DND-41 (cell line): Measurements from ENCODE around the gene NUDT1.

Experiments
- ATAC-seq: fragments of 200-7000 bp; cut with Tn5 transposase; 3 replicates; pipeline ENCODE4 v1.9.1; 2021; ENCODE audit warnings: low read depth; ENCODE audit not compliant: insufficient read depth
- DNase-seq: peaks from one replicate; pipeline ENCODE4 v3.0.0-alpha.2; 2020
- H2AFZ ChIP-seq: 2 replicates; pipeline ENCODE4 v1.6.0; 2012; ENCODE audit warnings: low read depth, low read length
- H3K27ac ChIP-seq: 2 replicates; pipeline ENCODE4 v1.5.1; 2012; ENCODE audit warnings: low read length, inconsistent platforms
- H3K27me3 ChIP-seq: fragments of 200-600 bp; sonication (generic); 2 replicates; pipeline ENCODE4 v1.6.0; 2012; ENCODE audit warnings: low read length, mild to moderate bottlenecking, inconsistent platforms; ENCODE audit not compliant: insufficient read depth, poor library complexity
- H3K36me3 ChIP-seq: 2 replicates; pipeline ENCODE4 v1.5.1; 2012; ENCODE audit warnings: low read length, inconsistent platforms; ENCODE audit not compliant: insufficient read depth
- H3K4me1 ChIP-seq: 2 replicates; pipeline ENCODE4 v1.5.1; 2012; ENCODE audit warnings: mild to moderate bottlenecking, low read length; ENCODE audit not compliant: insufficient read depth
- H3K4me2 ChIP-seq: 2 replicates; pipeline ENCODE4 v1.6.0; 2012; ENCODE audit warnings: mild to moderate bottlenecking, moderate library complexity, low read length, inconsistent platforms; ENCODE audit not compliant: insufficient read depth
- H3K4me3 ChIP-seq, 2 experiments: fragments of 200-600 bp in 1 of 2; shearing (Covaris generic) in 1 of 2; 2 replicates each; pipeline ENCODE4 v1.5.1; 2012 to 2016; ENCODE audit warnings: inconsistent platforms in 2 of 2, low read length in 2 of 2, mild to moderate bottlenecking in 2 of 2, low read depth in 1 of 2, moderate library complexity in 1 of 2
- H3K79me2 ChIP-seq: 2 replicates; pipeline ENCODE4 v1.6.0; 2012; ENCODE audit warnings: low read length, inconsistent platforms; ENCODE audit not compliant: insufficient read depth
- H3K9ac ChIP-seq: 2 replicates; pipeline ENCODE4 v1.6.0; 2012; ENCODE audit warnings: low read depth, mild to moderate bottlenecking, inconsistent platforms, low read length, moderate library complexity
- H3K9me3 ChIP-seq: 2 replicates; pipeline ENCODE4 v1.5.1; 2012; ENCODE audit warnings: low read length, moderate library complexity, mild to moderate bottlenecking, inconsistent platforms; ENCODE audit not compliant: insufficient read depth, severe bottlenecking
- H4K20me1 ChIP-seq: 2 replicates; pipeline ENCODE4 v1.6.0; 2012; ENCODE audit warnings: low read length; ENCODE audit not compliant: insufficient read depth
- EZH2 ChIP-seq: IDR thresholded peaks from 3 replicates; pipeline ENCODE4 v1.6.1; 2012; ENCODE audit warnings: borderline replicate concordance, low read depth, mild to moderate bottlenecking, moderate library complexity, low read length, inconsistent platforms; ENCODE audit not compliant: severe bottlenecking
- TF ChIP-seq, protein P1 (sequence below): IDR thresholded peaks from 2 replicates; pipeline ENCODE4 v1.5.1; 2012; ENCODE audit warnings: borderline replicate concordance, low read length, moderate library complexity, mild to moderate bottlenecking; ENCODE audit not compliant: poor library complexity, severe bottlenecking; ENCODE audit errors: extremely low read depth

Gene NUDT1

DNA sequence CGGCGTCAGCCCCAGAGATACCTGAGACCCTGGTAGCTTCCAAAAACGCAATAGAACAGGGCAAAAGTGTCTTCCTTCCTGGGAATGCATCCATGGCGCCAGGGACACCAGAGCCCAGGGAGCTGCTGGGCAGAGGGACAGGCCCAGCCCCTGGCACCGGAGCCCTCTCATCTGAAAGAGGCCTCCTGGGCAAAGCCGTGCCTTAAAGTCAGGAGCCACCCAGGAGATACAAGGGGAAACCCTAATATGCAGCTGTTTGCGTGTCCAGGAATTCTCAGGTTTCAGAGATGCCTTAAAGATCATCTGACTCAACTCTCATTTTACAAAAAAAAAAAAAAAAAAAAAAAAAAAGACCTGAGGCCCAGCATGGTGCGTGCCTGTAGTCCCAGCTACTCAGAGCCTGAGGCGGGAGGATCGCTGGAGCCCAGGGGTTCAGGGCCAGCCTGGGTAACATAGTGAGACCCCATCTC lies 28.0 kb downstream of the NUDT1 start:
- H2AFZ ChIP-seq, result no peak overlapping the region
- no peaks in the 10 kb centered on the region for H3K9me3 ChIP-seq
- no peaks in the 10 kb centered on the region for H4K20me1 ChIP-seq
- DNase-seq (no peak), ATAC-seq (no peak)
- H3K79me2 ChIP-seq, result no peaks in the 10 kb centered on the region
- H3K27ac ChIP-seq, result no peak overlapping the region
- H3K4me2 ChIP-seq, result no peak overlapping the region
- H3K9ac ChIP-seq, result no peak overlapping the region
- no peaks in the 10 kb centered on the region for H3K27me3 ChIP-seq
- no peaks in the 10 kb centered on the region for H3K4me1 ChIP-seq
- no peak overlapping the region for H3K4me3 ChIP-seq
- peaks cover 22% of the 10 kb centered on the region for H3K36me3 ChIP-seq
- TF ChIP-seq, protein P1, sequence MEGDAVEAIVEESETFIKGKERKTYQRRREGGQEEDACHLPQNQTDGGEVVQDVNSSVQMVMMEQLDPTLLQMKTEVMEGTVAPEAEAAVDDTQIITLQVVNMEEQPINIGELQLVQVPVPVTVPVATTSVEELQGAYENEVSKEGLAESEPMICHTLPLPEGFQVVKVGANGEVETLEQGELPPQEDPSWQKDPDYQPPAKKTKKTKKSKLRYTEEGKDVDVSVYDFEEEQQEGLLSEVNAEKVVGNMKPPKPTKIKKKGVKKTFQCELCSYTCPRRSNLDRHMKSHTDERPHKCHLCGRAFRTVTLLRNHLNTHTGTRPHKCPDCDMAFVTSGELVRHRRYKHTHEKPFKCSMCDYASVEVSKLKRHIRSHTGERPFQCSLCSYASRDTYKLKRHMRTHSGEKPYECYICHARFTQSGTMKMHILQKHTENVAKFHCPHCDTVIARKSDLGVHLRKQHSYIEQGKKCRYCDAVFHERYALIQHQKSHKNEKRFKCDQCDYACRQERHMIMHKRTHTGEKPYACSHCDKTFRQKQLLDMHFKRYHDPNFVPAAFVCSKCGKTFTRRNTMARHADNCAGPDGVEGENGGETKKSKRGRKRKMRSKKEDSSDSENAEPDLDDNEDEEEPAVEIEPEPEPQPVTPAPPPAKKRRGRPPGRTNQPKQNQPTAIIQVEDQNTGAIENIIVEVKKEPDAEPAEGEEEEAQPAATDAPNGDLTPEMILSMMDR, result no peak
- no peak for TF ChIP-seq EZH2

DNA sequence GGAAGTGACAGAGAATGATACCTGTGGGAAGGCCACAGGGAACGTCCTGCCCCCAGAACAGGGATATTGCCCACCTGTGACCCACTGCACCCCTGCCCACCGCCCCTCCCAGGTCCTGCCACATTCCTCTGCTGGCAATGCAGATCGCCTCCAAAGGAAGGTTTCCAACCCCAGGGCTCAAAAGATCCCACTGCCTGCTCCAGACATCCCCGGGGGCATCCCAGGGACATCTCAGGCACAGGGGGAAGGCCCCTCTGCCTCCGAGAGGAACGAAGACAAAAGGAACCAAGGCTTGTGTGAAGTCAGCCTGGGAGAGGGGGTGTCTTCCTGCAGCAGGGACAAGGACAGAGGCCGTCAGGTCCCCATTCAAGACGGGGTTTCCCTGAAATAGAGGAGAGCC lies 28.5 kb downstream of the NUDT1 start:
- Histone ChIP-seq H3K9ac (no peak overlapping the region), H4K20me1 (no peaks in the 10 kb centered on the region), H3K36me3 (peaks cover 23% of the 10 kb centered on the region), H3K9me3 (no peaks in the 10 kb centered on the region), H3K27me3 (no peaks in the 10 kb centered on the region), H3K4me1 (no peaks in the 10 kb centered on the region), H2AFZ (no peak overlapping the region), H3K4me2 (no peak overlapping the region), H3K27ac (no peak overlapping the region), H3K4me3 (no peak overlapping the region), H3K79me2 (no peaks in the 10 kb centered on the region)
- no peak for TF ChIP-seq EZH2
- TF ChIP-seq, protein P1, result no peak
- ATAC-seq, result no peak
- DNase-seq, result no peak

DNA sequence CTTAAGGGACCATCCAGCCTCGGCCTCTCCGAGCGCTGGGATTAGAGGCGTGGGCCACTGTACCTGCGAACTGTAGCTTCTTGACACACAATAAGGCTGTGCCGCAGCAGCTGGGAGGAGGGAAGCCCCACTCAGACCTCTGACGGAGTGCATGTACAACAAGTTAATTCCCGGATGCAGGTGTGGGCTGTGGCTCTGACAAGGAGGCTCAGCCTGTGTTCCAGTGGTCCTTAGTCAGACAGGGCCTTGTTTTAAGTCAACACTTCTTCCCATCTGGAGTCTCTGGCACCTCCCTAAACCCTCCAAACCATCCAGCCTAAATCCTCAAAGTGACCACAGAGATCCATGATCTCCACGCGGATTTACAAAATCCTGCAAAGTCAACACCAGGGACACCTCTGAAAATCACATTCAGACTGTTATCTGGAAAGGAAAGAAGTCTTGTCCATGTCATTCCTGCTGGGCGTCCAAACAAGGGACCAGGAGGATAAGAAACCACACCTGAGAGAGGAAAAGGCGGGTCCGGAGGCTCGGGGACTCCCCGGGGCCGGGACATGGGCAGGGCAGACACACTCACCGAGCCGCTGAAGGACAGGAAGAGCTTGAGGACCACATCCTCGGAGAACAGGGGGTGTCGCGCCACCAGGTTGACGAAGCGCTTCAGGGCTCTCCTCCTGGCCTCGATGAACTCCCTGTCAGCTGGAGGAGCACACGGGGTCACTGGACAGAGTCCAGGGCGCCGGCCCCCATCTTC lies 29.4 kb downstream of the NUDT1 start:
- no peak overlapping the region for H3K4me3 ChIP-seq
- H3K4me1 ChIP-seq, result no peaks in the 10 kb centered on the region
- ATAC-seq (no peak), DNase-seq (no peak)
- no peak overlapping the region for H3K27ac ChIP-seq
- H2AFZ ChIP-seq, result no peak overlapping the region
- H3K36me3 ChIP-seq, result peaks cover 27% of the 10 kb centered on the region
- no peaks in the 10 kb centered on the region for H3K27me3 ChIP-seq
- H3K4me2 ChIP-seq, result no peak overlapping the region
- TF ChIP-seq, protein P1, result no peak
- no peak for TF ChIP-seq EZH2
- no peak overlapping the region for H3K9ac ChIP-seq
- 0 out of 2 replicates have a peak, but pooled peaks cover 4% of the 10 kb centered on the region for H4K20me1 ChIP-seq
- H3K79me2 ChIP-seq, result no peaks in the 10 kb centered on the region
- H3K9me3 ChIP-seq, result no peaks in the 10 kb centered on the region
